NCI-H2107 (cell line): ENCODE data around the gene AHCYL2.
"Not testable (repeated sequence)": the region's sequence is repeated elsewhere in the genome, so short reads cannot be mapped to it uniquely, and the experiment has no call there.

ENCODE experiments used
- DNase-seq: peaks from one replicate; lab custom pipeline; 2025; lab: John Stamatoyannopoulos, UW

AHCYL2 gene

DNA sequence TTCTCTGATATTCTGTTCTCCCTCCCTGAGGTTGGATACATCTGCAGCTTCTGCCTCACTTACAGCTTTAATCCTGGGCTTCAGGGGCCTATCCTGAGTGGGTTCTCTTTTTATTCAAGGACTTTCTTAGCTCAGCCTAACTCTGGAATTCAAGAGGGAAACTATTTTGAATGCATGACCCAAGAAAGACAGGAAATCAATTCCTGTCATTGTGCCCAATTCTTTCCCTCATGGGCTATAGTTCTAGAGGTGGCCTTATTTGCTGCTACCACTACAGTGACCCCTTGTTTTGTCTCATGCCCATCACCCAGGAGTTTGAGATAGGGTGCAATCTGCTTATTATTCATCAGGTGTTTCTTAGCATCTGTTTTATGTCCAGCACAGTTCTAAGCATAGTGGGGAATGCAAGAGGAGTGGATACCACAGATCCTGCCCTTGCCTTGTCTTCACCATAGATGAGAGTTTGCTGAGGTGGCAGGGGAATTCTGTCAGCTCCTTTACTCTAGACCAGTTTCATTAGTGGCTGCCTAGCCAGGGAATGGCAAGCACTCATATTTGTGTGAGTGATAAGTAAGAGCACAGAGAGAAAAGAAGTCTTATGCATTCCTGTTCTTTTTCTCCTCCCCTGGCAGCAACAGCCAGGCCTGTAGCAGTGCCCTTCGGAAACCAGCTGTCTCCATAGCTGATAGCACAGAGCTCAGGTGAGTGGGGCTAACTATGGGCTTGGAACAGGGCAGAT is 228.8 kb downstream of the AHCYL2 start:
- DNase-seq, result no peak

DNA sequence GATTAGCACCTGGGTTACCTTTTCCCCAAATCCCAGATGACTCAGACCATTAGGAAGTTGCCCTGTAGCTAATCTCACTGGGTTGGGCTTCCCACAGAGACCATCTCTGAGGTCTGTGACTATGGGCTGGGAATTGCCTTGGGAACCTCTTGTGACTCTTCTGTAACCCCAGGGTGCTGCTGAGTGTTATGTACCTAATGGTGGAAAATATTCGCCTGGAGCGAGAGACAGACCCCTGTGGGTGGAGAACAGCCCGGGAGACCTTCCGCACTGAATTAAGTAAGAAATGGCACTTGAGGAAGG is 229.4 kb downstream of the AHCYL2 start:
- no peak for DNase-seq

DNA sequence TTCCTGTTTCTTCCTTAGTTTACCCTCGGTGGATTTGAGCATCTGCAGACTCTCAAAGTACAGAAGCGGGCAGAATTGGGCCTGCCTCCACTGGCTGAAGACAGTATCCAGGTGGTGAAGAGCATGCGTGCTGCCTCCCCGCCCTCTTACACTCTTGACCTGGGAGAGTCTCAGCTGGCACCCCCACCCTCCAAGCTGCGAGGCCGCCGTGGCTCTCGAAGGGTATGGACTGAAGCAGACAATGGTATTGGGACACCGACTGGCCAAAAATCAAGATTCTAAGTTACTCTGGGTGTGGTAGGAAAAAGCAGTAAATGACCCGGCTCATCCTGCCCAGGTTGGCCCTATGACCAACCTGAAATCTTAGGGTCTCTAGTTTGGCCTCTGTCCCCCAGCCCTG is 231.6 kb downstream of the AHCYL2 start:
- DNase-seq, result no peak

DNA sequence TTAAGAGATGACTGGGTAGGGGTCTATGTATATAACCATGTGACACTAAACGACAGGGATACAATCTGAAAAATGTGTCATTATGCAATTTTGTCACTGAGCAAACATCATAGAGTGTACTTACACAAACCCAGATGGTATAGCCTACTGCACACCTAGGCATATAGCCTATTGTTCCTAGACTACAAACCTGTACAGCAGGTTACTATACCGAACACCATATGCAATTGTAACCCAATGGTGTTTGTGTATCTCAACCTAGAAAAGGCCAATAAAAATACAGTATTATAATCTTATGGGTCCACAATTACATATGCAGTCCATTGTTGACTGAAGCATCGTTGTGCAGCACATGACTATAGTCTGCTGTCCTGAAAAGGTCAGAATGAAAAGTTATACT is 232.3 kb downstream of the AHCYL2 start:
- DNase-seq, result no peak

DNA sequence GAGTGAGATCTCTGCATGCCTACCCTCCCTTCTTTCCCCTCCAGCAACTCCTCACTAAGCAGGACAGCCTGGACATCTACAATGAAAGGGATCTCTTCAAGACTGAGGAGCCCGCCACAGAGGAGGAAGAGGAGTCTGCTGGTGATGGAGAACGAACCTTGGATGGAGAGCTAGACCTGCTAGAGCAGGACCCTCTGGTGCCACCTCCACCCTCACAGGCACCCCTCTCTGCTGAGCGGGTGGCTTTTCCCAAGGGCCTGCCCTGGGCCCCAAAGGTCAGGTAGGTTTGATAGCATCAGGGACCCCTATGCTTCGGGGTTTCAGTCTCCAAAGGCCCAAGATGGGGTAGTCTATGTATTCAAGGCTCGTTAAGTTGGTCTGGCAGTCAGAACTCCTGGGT is 233.3 kb downstream of the AHCYL2 start:
- DNase-seq, result no peak

DNA sequence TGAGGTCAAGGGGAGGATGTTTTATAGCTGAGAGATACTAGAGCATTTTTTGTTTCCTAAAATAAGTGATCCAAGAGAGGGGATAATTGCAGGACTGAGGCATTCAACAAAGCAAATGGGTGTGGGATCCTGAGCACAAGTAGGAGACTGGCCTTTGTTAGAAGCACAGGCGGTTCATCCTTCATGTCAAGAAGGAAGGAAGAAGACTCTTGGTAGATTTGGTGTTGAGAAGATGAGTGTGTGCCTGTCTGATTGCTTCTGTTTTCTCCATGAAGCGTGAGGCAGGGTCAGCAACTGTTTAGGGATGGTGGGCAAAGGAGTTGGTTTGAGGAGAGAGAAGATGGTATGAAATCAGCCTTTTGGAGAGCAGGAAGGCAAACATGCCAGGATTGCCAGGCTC is 237.0 kb downstream of the AHCYL2 start:
- no peak for DNase-seq

DNA sequence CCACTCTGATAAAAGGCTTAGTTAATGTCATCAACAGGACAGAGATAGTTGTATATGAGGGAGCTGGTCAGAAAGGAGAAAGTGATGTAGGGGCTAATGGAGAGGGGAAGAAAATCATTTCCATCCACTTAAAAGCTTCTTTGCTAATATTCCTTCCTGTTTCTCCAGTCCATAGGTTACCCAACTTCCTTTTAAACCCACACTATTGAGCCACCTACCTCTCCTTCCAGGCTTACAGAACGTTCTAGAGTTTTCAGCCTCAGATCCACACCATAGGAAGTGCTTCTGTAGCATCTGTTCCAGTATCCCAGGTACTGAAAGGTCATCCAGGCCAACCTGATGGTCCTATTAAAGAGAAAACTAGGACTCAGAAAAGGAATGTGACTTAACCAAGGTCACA is 237.6 kb downstream of the AHCYL2 start:
- no peak for DNase-seq

DNA sequence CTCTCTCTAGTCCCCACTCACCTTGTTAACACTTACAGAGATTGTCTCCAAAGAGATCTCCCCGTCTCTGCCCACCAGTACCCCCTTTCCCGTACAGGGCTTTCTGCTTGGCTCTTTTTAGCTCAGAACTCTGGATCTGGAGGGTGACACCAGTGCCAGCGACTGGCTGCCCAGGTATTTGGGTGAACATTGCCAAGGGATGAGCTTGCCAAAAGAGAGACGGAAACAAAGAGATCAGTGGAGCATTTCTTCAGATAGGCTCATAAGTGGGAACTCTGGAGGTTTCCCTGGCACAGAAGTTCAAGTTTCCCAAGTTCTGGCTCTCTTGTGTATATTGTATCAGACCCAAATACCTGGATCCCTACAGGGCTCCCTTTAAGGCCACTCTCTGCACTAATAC is 239.4 kb downstream of the AHCYL2 start:
- no peak for DNase-seq

DNA sequence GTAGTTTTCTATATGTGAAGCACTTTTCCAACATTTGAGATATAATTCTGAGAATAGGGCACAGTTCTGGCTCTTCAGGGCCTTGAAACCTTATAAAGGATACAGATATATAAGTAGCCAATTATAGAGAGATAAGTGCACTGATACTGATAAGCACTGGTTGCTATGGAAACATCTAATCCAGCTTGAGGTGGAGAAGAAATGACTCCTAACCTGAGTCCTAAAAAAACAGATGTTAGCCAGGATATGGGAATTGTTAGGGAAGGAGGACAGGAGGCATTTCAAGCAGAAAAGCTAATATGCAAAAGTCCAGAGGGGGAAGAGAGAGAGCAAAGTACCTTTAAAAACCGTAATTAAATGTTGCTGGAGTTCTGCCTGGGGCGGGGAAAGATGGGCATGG is 240.2 kb downstream of the AHCYL2 start:
- DNase-seq, result no peak

DNA sequence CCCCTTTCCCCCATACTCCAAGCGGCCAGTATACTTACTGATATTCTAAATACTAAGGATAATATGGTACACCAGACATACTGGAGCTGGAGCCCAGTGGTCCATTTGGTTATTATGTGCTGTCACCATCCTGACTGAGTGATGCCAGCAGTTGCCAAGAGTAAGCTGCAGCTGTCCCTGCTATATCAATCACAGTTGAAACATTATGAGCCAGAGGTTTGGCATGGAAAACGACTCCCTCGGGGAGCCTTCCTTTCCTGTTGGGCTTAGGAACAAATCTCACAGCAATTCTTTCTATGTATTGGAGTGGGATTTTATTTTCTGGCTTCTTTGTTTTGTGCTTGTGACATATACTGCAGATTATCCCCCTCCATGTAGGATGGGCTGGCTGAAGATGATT is 242.0 kb downstream of the AHCYL2 start:
- no peak for DNase-seq

DNA sequence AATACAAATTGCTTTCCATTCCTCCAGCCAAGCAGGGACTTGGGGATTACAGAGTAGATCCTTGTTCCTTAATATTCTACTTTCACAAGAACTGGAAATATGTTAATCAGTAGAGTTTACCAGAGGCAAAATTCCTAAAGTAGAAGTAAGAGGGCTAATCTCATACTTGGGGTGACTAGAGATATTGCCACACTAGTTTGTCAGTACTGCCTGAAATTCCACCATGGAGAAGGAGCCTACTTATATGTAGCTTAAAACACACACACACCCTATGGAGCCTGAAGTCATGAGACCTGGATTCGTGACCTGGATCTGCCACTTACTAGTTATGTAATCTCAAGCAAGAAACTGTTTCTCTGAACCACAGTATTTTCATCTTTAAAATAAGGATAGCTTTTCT is 243.3 kb downstream of the AHCYL2 start:
- no peak for DNase-seq

DNA sequence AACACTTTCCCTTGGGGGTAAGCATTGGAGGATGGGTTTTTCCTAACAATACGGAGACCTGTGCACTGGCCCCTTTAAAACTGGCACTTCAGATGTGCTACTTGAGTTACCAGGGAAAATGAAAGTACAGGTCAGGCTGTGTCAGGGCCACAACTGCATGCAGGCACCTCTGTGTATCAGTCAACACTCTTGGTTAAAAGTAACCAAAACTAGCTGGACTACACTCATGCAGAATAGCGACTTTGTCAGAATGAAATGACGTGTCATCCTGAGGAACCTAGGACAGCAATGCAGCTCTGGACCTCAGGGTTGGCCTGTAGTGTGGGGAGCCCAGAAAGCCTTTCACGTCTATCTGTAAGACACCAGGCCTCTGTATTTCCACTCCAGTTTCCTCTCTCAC is 243.7 kb downstream of the AHCYL2 start:
- DNase-seq, result no peak

DNA sequence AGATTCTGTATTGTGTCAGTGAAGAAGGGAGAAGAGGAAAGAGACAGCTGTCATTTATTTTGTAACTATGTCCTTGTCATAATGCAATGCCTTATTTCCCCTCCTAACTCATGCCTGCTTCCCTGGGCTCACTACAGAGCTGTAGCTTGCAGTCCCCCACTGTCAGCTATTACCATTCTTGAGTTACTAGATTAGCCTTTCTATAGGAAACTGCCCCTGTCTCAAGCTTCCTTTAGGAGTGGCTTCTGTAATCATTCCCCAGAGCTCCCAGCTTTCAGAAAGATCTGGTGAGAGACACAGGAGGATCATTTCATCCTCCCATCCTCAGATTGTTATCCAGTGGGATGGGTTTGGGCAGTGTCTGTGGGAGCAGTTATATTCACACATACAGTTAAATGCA is 245.1 kb downstream of the AHCYL2 start:
- no peak for DNase-seq

DNA sequence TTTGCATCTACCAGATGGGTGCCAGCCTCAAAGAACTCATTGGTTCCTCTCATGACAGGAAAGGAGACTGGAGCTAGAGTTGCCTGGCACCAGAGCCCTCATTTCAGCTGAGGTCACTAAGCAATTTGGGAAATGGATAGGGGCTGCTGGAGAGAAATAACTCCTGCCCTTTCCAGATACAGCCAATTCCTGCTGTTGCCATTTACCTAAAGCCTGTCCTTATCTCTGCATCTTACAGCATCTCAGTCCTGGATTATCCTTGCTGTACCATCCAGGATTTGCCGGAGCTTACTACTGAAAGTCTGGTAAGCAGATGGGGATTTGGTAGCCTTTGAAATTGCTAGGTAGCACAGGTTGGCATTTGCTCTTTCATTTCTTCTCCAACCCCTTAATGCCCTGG is 245.6 kb downstream of the AHCYL2 start:
- DNase-seq, result no peak

DNA sequence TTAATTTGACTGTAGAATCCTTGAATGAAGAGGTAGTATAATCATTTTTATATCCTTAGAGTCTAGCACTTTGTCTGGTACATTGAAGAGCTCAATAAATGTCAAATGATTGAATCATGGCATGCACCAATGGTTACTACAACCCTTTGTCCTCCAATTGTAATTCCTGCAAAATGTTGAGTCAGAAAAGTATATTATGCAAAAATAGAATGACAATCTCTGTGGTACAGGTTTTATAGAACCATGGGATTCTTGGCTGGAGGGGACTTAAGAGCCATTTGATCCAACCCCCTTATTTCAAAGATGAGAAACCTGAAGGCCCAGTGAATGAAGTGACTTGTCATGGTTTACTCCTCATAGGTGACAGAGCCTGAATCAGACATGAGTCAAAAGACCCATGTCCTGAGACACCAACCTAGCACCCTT is 246.6 kb downstream of the AHCYL2 start:
- DNase-seq, result no peak

DNA sequence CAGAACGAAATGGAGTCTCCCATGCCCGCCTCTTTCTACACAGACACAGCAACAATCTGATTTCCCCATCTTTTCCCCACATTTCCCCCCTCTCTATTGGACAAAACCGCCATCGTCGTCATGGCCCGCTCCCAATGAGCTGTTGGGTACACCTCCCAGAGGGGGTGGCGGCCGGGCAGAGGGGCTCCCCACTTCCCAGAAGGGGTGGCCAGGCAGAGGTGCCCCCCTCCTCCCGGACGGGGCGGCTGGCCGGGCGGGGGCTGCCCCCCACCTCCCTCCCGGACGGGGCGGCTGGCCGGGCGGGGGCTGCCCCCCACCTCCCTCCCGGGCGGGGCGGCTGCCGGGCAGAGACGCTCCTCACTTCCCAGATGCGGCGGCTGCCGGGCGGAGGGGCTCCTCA is 251.1 kb downstream of the AHCYL2 start:
- DNase-seq, result not testable (repeated sequence)

DNA sequence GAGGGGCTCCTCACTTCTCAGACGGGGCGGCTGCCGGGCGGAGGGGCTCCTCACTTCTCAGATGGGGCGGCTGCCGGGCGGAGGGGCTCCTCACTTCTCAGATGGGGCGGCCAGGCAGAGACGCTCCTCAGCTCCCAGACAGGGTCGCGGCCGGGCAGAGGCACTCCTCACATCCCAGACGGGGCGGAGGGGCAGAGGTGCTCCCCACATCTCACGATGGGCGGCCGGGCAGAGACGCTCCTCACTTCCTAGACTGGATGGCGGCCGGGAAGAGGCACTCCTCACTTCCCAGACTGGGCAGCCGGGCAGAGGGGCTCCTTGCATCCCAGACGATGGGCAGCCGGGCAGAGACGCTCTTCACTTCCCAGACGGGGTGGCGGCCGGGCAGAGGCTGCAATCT is 251.6 kb downstream of the AHCYL2 start:
- DNase-seq, result not testable (repeated sequence)
